Small intestine (tissue), 7 donors: ENCODE measurements around the gene B4GALNT4. TPM values are rescaled to one million over a fixed set of nuclear protein-coding genes. Genes with fewer than 3 reads are reported as not detected.
"Not testable (repeated sequence)": the region's sequence is repeated elsewhere in the genome, so short reads cannot be mapped to it uniquely, and the experiment has no call there.

Experiments used
- DNase-seq, 2 donors: peaks; one replicate each; pipeline versions ENCODE4 v3.0.0 to v3.0.0-alpha.2; 2013
- FAIRE-seq: peaks from 2 replicates; lab custom pipeline; 2012; peaks lifted over from hg19 to GRCh38; lab: Jason Lieb, UNC
- H3K27ac ChIP-seq, 3 donors: one replicate each; pipeline ENCODE4 v1.5.1; 2013; ENCODE audit warnings: low read length in 2 of 3, mild to moderate bottlenecking in 2 of 3, control low read depth in 1 of 3, inconsistent platforms in 1 of 3, low read depth in 1 of 3, moderate library complexity in 1 of 3
- H3K27me3 ChIP-seq, 3 donors: one replicate each; pipeline ENCODE4 v1.6.1; 2013; ENCODE audit warnings: low read length in 3 of 3, inconsistent platforms in 1 of 3; ENCODE audit not compliant: control insufficient read depth in 3 of 3, insufficient read depth in 3 of 3
- H3K36me3 ChIP-seq, 3 donors: one replicate each; pipeline ENCODE4 v1.6.1; 2013; ENCODE audit warnings: low read length in 3 of 3, inconsistent platforms in 1 of 3, low read depth in 1 of 3, mild to moderate bottlenecking in 1 of 3, moderate library complexity in 1 of 3; ENCODE audit not compliant: control insufficient read depth in 3 of 3, insufficient read depth in 2 of 3
- H3K4me1 ChIP-seq, 3 donors: one replicate each; pipeline ENCODE4 v1.6.1; 2013; ENCODE audit warnings: low read length in 2 of 3, inconsistent platforms in 1 of 3, low read depth in 1 of 3, mild to moderate bottlenecking in 1 of 3, moderate library complexity in 1 of 3; ENCODE audit not compliant: control insufficient read depth in 3 of 3, insufficient read depth in 2 of 3
- H3K4me3 ChIP-seq, 3 donors: one replicate each; pipeline ENCODE4 v1.5.1; 2013; ENCODE audit warnings: low read length in 3 of 3, control low read depth in 1 of 3, inconsistent platforms in 1 of 3, low read depth in 1 of 3, mild to moderate bottlenecking in 1 of 3, moderate library complexity in 1 of 3
- H3K9me3 ChIP-seq, 2 donors: one replicate each; pipeline ENCODE4 v1.6.1; 2013; ENCODE audit warnings: low read depth in 1 of 2, low read length in 1 of 2; ENCODE audit not compliant: control insufficient read depth in 2 of 2, insufficient read depth in 1 of 2
- WGBS, 3 donors: extraction: QIAGEN DNeasy Blood & Tissue Kit; methylation state at CpG; one replicate each; pipeline ENCODE4 v1.1.7; 2013; 5-methylcytosine and 5-hydroxymethylcytosine counted together
- polyA plus RNA-seq, 4 donors: library from polyadenylated mRNA; stranded (reverse) in 3 of 4; unstranded in 1 of 4; fragments of 200-250 nt in 3 of 4; fragments of 120-200 nt in 1 of 4; gene quantifications; one replicate each; pipeline versions ENCODE4 v1.2.1 to v1.2.3, GENCODE V29; 2013
- donor health status: healthy with polysubstance abuse.
- donor health status: control.
- donor health status: control.
- donor health status: Bipolar disorder and iron deficiency.
- donor health status: healthy.

B4GALNT4 gene
- polyA plus RNA-seq, 4 donors = 4.5 to 23.8 (median 7.5) TPM

- H3K36me3 ChIP-seq = peaks cover 0 to 9% (median 0%) of the 10 kb centered on the region in 3 donors
- 80 to 86% (median 84%) methylated on average over 25 to 31 of the region's 35 CpGs for WGBS, 3 donors
- FAIRE-seq = no peak
Measured at GRCh38 chr11:381501-382072, 12.3 kb downstream of the B4GALNT4 start.

GRCh38 chr11:382081-382629 is 12.9 kb downstream of the B4GALNT4 start:
- peaks cover 0 to 9% (median 0%) of the 10 kb centered on the region in 3 donors for H3K36me3 ChIP-seq
- no peak overlapping the region for H3K27ac ChIP-seq
- no peak overlapping the region for H3K4me3 ChIP-seq
- H3K9me3 ChIP-seq = peaks cover 3 to 16% of the 10 kb centered on the region in 2 donors
- FAIRE-seq (no peak), DNase-seq (no peak)
- H3K4me1 ChIP-seq = no peaks in the 10 kb centered on the region
- 60 to 75% (median 69%) methylated on average over 11 of the region's 11 CpGs for WGBS, 3 donors
- H3K27me3 ChIP-seq = peaks cover 0 to 5% (median 4%) of the 10 kb centered on the region in 3 donors

More at GRCh38 chr11:381501-382072, 12.3 kb downstream of the B4GALNT4 start:
- no peaks in the 10 kb centered on the region for H3K4me1 ChIP-seq
- H3K27ac ChIP-seq = no peak overlapping the region
- H3K9me3 ChIP-seq = peaks cover 3 to 10% of the 10 kb centered on the region in 2 donors
- peaks cover 0 to 4% (median under 1%) of the 10 kb centered on the region in 3 donors for H3K27me3 ChIP-seq
- DNase-seq = no peak
- H3K4me3 ChIP-seq = no peak overlapping the region

GRCh38 chr11:383431-383830 is 14.1 kb downstream of the B4GALNT4 start:
- Histone ChIP-seq H3K4me3 (no peak overlapping the region), H3K9me3 (peaks cover 3 to 22% of the 10 kb centered on the region in 2 donors), H3K36me3 (peaks cover 0 to 8% (median 0%) of the 10 kb centered on the region in 3 donors), H3K4me1 (no peaks in the 10 kb centered on the region), H3K27me3 (peaks cover 0 to 5% (median 4%) of the 10 kb centered on the region in 3 donors), H3K27ac (no peak overlapping the region)
- DNase-seq = no peak
- 90 to 94% (median 91%) methylated on average over 14 of the region's 14 CpGs for WGBS, 3 donors
- FAIRE-seq = no peak

DNA sequence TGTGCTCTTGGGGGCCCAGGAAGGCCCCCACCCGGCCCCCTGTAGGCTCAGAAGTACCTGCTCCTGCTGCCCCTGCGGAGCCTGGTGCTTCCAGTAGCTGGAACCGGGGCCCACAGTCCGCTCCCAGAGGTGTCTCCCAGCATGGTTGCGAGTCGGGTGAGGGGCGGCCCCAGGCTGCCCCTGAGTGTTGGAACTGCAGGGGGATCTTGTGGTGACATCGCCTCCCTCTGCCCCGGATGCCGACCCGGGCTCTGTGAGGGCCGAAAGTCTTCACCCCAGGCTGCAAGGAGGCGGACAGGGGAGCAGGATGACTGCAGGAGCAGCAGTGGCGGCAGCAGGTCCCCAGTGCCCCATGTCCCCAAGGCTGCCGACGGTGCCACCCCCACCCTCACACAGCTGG is 15.2 kb downstream of the B4GALNT4 start:
- peaks cover 0 to 7% (median 0%) of the 10 kb centered on the region in 3 donors for H3K36me3 ChIP-seq
- H3K27me3 ChIP-seq = peaks cover 0 to 5% (median 4%) of the 10 kb centered on the region in 3 donors
- no peak overlapping the region for H3K27ac ChIP-seq
- H3K4me1 ChIP-seq = no peaks in the 10 kb centered on the region
- no peak overlapping the region for H3K4me3 ChIP-seq
- peaks cover 3 to 22% of the 10 kb centered on the region in 2 donors for H3K9me3 ChIP-seq
- no peak for FAIRE-seq
- WGBS, 3 donors = 87 to 90% (median 89%) methylated on average over 14 to 16 of the region's 16 CpGs
- no peak for DNase-seq

DNA sequence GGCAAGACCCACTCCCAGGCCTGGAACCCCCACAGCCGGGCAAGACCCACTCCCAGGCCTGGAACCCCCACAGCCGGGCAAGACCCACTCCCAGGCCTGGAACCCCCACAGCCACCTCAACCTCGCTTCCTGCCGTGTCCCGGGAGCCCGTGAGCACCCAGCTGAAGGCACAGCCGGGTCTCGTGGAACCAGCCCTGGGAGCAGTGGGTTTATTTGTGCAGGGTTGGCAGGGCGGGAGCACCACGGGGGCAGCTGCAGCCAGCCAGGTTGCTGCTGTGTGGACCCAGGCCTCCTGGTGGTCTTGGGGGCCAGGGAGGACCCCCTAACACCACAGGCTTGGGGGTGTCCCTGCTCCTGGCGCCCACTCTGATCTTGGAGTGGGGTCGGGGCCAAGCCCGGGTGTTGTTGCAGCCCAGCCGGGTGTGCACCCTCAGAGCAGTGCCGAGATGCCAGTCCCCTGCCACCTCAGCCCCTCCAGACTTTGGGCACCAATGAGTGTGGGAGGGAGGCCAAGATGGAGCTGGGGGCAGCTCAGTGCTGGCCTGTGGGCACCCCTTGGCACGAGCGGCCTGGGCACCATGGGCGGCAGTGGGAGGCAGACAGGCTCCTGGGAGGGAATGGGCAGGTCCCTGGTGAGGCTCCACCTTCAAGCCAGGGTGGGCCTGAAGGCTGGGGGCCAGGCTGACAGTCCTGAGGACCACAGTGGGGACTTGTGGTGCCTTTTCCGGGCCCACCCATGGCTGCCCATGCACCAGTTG is 16.5 kb downstream of the B4GALNT4 start:
- Histone ChIP-seq H3K36me3 (peaks cover 0 to 2% (median 0%) of the 10 kb centered on the region in 3 donors), H3K4me1 (no peaks in the 10 kb centered on the region), H3K27me3 (peaks cover 0 to 5% (median 0%) of the 10 kb centered on the region in 3 donors), H3K9me3 (peaks cover 3 to 22% of the 10 kb centered on the region in 2 donors), H3K27ac (no peak overlapping the region), H3K4me3 (no peak overlapping the region)
- DNase-seq = no peak
- WGBS, 3 donors = 90 to 95% (median 92%) methylated on average over 18 to 19 of the region's 19 CpGs
- no peak for FAIRE-seq

GRCh38 chr11:386483-386882 is 17.2 kb downstream of the B4GALNT4 start:
- Histone ChIP-seq H3K9me3 (peaks cover 3 to 22% of the 10 kb centered on the region in 2 donors), H3K4me1 (no peaks in the 10 kb centered on the region), H3K27ac (no peak overlapping the region), H3K4me3 (no peak overlapping the region), H3K36me3 (no peaks in the 10 kb centered on the region), H3K27me3 (peaks cover 0 to 5% (median 0%) of the 10 kb centered on the region in 3 donors)
- 87 to 95% (median 87%) methylated on average over 6 of the region's 6 CpGs for WGBS, 3 donors
- DNase-seq (no peak), FAIRE-seq (no peak)

- DNase-seq = no peak
- Histone ChIP-seq H3K9me3 (peaks cover 3 to 22% of the 10 kb centered on the region in 2 donors), H3K4me1 (no peaks in the 10 kb centered on the region), H3K4me3 (no peak overlapping the region), H3K36me3 (no peaks in the 10 kb centered on the region), H3K27me3 (peaks cover 0 to 5% (median 0%) of the 10 kb centered on the region in 3 donors), H3K27ac (no peak overlapping the region)
- 55 to 65% (median 58%) methylated on average over 4 of the region's 4 CpGs for WGBS, 3 donors
- FAIRE-seq = no peak
Measured at GRCh38 chr11:387193-387793, 18.0 kb downstream of the B4GALNT4 start.

DNA sequence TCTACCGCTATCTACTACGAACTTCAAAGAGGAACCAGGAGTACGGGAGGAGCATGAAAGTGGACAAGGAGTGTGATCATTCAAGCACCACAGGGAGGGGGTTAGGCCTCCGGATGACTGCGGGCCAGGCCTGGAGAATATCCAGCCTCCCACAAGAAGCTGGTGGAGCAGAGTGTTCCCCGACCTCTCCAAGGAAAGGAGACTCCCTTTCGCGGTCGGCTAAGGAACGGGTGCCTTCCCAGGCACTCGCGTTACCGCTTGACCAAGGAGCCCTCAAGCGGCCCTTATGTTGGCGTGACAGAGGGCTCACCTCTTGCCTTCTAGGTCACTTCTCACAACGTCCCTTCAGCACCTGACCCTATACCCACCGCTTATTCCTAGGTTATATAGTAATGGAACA is 20.1 kb downstream of the B4GALNT4 start:
- WGBS, 3 donors = 72 to 81% (median 79%) methylated on average over 11 to 17 of the region's 17 CpGs

More for the DNA sequence above, 20.1 kb downstream of the B4GALNT4 start:
- Histone ChIP-seq H3K4me1 (peaks cover 0 to 13% (median 0%) of the 10 kb centered on the region in 3 donors), H3K9me3 (peaks cover 3 to 22% of the 10 kb centered on the region in 2 donors)
- not testable (repeated sequence) for FAIRE-seq, H3K36me3 ChIP-seq, H3K27me3 ChIP-seq, H3K4me3 ChIP-seq, DNase-seq, H3K27ac ChIP-seq
